ENCODE results near the gene SHH.

The SHH gene

GRCh38 chr7:155806096-155806871, 6.0 kb downstream of the SHH start:
- no peak for TF ChIP-seq CTCF (conservative IDR thresholded peaks at IDR 0.05)
- no peak overlapping the region for H3K27ac ChIP-seq

GRCh38 chr7:155805826-155806095, 6.5 kb downstream of the SHH start:
- no peak overlapping the region for H3K27ac ChIP-seq
- TF ChIP-seq CTCF (conservative IDR thresholded peaks at IDR 0.05): no peak

- no peak overlapping the region for H3K27ac ChIP-seq
These were observed 7.1 kb downstream of the SHH start for GRCh38 chr7:155804897-155805825.

DNA sequence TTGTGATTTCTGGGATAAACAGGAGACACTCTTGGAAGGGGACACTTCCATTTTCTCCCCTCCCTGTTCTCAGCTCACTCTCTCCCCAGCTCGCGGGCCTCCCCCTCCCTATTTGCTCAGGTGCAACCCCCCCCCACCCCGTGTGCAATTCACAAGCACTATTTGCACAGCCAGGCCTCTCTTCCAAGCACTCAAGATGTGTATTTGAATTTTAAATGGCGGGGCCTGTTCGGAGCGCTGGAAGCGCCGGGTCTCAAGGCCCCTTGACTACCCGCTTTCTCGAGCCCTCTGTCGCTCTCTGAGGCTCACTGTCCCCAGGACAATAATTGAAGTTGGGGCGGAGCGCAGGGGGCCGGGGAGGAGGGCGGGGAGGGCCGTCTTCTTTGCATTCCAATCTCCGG, 7.8 kb downstream of the SHH start:
- no peak for TF ChIP-seq CTCF (conservative IDR thresholded peaks at IDR 0.05)
- no peak overlapping the region for H3K27ac ChIP-seq

More at GRCh38 chr7:155804897-155805825, 7.1 kb downstream of the SHH start:
- no peak for TF ChIP-seq CTCF (conservative IDR thresholded peaks at IDR 0.05)

- H3K27ac ChIP-seq: no peak overlapping the region
- TF ChIP-seq CTCF (conservative IDR thresholded peaks at IDR 0.05): no peak
These were observed 8.6 kb downstream of the SHH start for GRCh38 chr7:155803418-155804376.

DNA sequence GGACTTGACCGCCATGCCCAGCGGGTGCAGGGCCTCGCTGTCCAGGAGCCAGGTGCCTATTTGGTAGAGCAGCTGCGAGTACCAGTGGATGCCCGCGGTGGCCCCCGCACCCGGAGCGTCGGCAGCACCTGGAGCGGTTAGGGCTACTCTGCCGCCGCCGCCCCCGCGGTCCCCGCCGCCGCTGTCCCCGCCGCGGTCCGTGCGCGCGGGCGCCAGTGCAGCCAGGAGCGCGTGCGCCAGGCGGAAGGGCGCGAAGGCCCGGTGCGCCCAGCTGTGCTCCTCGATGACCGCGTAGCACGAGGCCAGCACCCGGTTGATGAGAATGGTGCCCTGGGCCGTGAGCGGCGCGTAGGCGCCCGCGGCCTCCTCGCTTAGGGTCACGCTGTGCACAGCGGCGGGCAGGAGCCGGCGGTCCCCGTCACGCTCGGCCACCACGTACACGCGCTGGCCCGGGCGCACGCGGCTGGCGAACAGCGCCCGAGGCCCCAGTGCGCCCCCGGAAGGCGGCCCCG, 9.3 kb downstream of the SHH start:
- no peak overlapping the region for H3K27ac ChIP-seq
- TF ChIP-seq CTCF (conservative IDR thresholded peaks at IDR 0.05): no peak
